Limb (tissue), 2 donors: Measurements from ENCODE around the gene PPIF.
"Not testable (repeated sequence)": the region's sequence is repeated elsewhere in the genome, so short reads cannot be mapped to it uniquely, and the experiment has no call there.

Experiments used
- DNase-seq, 2 donors: peaks; one replicate each; pipeline ENCODE4 v3.0.0-alpha.2; 2016; ENCODE audit errors: extremely low spot score in 2 of 2

Gene PPIF

DNA sequence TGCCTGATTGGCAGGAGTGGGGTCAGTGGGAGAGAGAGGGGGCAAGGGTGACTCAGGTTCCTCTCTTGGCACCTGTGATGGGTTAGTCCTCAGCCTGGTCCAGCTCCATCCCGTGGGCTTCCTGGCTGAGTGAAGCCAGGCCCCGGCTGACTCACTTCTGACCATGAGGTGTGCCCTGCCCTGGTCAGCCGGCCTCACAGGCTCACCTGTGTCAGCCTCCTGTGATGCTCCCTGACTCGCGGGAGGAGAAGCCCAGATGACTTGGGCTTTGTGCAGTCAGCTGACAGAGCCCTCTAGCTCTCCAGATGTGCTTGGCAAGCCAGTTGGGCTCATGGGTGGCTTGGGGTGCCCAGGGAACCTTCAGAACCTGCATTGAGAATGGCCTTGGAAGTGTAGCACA, 16.0 kb upstream of the PPIF start:
- DNase-seq: no peak

DNA sequence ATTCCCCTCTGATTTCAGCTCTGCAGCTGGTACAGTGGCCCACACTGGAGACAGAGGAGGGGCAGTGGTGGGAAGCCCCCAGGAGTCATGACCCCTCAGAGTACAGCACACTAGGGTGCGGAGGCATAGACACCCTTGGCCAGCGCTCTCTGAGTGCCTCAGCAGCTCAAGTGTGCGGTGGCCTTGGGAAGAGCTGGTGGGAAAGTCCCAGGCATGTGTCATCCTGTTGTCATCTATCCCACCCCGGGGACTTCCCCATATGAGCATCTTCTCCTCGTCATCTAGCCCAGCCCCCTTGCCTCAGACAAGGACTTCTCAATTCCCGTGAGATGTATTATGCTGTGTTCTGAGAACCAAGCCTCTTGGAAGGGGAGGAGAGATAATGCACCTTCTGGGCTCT, 15.6 kb upstream of the PPIF start:
- DNase-seq: no peak

- not testable (repeated sequence) for DNase-seq
Observed at GRCh38 chr10:79332610-79333315, 14.5 kb upstream of the PPIF start.

DNA sequence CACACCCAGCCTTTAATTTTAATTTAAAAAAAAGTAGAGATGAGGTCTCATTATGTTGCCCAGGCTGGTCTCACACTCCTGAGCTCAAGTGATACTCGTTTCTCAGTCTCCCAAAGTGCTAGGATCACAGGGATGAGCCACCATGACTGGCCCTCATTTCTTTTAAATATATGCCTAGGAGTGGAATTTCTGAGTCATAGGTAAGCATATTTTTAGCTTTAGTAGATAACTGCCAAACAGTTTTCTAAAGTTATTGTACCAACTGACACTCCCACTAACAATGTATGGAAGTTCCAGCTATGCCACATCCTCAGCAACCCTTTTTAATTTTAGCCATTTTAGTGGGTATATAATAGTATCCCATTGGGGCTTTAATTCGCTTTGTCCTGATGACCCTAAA, 13.8 kb upstream of the PPIF start:
- no peak for DNase-seq

DNA sequence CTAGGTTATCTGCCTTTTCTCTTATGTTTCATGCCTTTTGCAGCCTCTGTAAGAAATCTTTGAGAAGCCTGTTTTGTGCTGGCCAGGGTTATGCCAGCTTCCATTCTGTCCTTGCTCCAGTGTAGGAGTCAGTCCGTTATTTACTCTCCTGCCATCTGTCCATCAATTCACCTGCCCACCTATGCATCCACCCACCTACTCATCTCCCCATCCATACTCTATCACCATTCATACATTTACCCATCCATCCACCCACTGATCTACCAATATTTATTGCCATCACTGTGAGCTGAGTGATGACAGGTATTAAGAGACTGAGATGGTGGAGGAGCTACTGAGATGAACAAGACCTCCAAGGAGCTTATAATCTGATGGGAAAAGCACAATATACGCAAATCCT, 12.7 kb upstream of the PPIF start:
- no peak for DNase-seq

GRCh38 chr10:79335094-79335469, 12.2 kb upstream of the PPIF start:
- no peak for DNase-seq

- DNase-seq: no peak
Observed at GRCh38 chr10:79335470-79336235, 11.6 kb upstream of the PPIF start.

DNA sequence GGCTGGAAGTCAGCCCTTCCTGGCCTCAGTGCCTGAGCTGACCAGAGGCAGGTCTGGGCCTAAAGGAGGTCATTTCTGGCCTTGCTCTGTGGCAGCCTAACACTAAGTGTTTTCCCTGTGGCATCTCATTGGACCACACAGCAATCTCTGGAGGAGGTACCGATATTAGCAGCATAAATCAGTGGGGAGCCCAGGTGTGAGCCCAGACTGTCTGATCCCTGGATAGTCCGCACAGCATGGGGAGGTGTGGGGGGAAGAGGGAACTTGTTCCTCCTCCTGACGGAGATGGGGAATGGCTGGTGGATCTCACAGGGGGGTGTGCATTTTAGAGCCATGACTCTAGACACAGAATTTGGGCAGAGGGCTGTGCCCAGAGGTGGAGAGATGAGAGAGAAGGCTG, 11.0 kb upstream of the PPIF start:
- no peak for DNase-seq

GRCh38 chr10:79336739-79337138, 10.5 kb upstream of the PPIF start:
- DNase-seq: no peak

GRCh38 chr10:79337783-79338469, 9.3 kb upstream of the PPIF start:
- not testable (repeated sequence) for DNase-seq

DNA sequence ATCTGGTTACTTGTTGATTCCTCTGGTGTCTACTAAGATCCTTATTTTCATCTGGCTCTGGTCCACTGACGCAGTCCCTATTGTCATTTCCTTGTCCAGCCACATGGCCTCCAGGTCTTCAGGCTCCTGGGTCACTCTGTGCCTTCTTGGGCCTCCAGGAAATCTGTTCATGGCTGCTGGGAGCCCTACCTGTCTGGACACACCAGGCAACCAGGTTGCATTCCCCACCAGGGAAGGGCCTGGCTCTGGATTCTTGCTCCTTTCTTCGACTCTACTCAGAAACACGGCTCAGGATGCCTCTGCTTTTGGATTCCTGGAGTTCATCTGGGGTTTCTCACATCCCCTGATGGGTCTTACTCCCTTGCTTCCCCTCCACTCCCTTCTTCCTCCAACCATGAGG, 8.0 kb upstream of the PPIF start:
- DNase-seq: no peak

- DNase-seq: peak in 1 of 2 donors; percentile 4
Observed at GRCh38 chr10:79340646-79341244, 6.5 kb upstream of the PPIF start.

DNA sequence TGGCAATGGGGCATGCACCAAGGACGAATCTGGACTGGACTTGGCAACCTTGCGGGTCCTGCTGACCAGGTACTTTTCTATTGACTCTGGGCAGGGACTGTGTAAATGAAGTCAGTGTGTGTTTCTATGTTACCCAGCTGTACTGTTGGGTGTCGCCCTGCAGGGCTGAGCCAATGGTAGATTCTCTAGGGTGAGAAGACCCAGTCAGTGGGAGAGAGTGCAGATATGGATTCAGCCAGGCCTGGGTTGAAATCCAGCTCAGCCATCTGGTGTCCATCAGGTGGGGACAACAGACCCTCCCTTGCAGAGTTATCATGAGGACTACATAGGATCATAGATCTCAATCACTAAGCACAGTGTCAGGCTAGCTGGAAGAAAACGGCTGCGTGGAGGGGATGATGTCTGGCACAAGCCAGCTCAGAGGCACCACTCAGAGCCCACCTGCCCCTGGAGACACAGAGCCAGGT, 4.9 kb upstream of the PPIF start:
- peak in 1 of 2 donors; percentile 13 for DNase-seq

DNA sequence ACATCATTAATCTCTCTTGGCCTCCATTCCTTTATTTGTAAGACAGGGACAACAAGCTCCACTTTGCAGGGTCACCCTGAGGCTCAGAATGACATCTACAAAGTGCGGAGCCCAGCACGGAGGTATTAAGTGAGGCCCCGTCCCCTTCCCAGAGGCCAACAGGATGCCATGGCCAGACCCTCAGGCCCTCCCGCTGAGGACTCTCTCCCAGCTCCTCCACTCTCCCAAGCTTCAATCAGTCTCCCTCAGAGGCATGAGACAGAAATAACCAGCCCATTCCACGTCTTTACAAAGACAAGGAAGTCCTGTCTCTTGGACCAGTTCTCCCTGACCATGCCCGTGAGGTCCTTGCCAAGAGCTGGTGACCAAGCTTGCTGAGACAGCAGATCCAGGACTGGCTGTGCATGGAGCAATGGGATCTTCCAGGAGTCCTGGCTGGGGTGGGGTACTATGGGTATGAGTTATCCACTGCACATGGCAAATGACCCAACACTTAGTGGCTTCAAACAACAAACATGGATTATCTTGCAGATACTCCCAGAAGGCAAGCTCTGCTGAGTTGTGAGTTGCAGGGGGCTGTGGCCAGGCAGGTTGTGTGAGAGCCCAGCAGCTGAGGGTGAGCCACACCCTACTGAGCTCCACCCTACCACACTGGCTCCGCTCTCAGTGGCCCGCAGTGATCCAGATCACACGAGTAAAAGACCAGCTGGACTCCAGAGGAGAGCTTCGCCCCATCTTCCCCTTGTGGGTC, 4.3 kb upstream of the PPIF start:
- DNase-seq: peak in 1 of 2 donors; percentile 19

DNA sequence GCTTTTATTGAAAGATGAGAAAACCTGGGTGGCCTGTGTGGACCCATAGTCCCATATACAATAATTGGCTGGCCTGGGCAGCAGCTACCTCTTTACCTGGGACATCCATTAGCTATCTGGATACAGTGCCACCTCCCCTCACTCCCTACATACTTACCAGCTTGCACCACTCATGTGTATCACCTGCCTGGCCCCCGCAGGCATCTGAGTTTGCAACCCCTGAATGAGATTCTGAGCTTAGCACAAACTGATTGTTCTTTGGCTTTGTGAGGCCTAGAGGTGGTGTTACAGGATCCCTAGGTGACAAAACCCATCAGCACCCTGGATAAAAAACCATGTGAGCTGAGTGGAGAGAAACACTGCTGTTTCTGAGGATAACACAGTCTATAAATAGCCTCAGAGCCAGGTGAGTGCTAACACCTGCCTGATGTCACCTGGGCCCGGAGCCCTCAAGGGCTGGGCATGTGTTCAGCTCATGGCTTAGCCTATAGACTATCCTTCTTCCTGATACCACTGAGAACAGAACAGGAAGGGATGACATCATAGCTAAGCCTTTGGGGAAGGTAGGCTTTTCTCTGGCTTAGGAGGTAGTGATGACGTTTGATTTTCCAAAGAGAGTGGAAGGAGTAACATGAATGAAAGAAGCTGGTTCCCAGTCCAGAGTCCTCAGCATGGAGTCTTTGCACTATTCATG, 2.6 kb upstream of the PPIF start:
- peak in 1 of 2 donors; percentile 17 for DNase-seq

GRCh38 chr10:79345241-79346011, 1.8 kb upstream of the PPIF start:
- DNase-seq: peak in 1 of 2 donors; percentile 29

- no peak for DNase-seq
Observed at GRCh38 chr10:79346012-79346340, 1.3 kb upstream of the PPIF start.

DNA sequence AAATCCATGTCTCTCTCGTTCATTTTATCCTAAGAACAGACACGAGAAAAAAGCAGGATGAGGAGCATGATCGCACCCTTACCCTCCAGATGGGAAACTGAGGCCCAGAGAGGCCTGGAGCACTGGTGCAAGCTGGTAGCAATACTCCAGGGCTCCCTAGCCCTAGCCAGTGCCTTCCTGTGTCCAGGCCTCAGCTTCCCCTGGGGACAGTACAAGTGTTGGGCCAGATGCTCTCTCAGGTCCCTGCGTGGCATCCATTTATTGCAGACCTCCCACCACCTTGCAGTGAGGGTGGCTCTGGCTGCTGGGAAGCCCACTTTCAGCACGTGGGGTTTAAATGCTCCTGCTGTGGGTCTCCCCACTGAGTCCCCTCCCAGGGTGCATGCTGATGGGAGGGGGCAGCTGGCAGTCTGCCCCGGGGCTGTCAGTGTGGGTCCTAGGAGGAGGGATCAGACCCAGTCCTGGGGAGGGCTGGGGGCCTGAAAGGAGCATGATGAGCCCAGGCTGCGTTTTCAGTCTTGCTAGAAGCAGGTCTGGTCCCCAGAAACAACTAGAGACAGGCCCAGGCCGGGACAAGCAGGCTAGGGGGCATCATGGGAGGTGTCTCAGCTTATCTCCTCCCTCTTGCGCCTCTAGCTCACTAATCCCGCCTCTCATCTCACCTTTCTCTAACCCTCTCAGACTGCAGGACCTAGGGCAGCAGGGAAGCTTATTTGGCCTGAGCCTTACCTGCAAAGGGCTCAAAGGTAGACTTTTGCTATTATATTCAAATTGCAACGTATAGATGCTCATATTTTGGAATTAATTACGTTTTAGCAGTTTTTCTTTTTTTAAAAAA, 662 bp upstream of the PPIF start:
- no peak for DNase-seq
